Epithelial cell of esophagus (primary cell): Measurements from ENCODE around the gene SIK3.

Experiments used
- DNase-seq: peaks from one replicate; pipeline ENCODE4 v3.0.0; 2010; ENCODE audit warnings: low read depth
- H3K4me3 ChIP-seq: 2 replicates; pipeline ENCODE4 v1.5.1; 2011; ENCODE audit warnings: mild to moderate bottlenecking, low read length, control low read depth
- TF ChIP-seq, protein P1 (sequence below): IDR thresholded peaks from 2 replicates; pipeline ENCODE4 v1.5.1; 2011; ENCODE audit warnings: low read depth, mild to moderate bottlenecking, low read length, control low read depth, inconsistent platforms; ENCODE audit not compliant: insufficient read depth; ENCODE audit errors: missing control alignments

SIK3 gene

DNA sequence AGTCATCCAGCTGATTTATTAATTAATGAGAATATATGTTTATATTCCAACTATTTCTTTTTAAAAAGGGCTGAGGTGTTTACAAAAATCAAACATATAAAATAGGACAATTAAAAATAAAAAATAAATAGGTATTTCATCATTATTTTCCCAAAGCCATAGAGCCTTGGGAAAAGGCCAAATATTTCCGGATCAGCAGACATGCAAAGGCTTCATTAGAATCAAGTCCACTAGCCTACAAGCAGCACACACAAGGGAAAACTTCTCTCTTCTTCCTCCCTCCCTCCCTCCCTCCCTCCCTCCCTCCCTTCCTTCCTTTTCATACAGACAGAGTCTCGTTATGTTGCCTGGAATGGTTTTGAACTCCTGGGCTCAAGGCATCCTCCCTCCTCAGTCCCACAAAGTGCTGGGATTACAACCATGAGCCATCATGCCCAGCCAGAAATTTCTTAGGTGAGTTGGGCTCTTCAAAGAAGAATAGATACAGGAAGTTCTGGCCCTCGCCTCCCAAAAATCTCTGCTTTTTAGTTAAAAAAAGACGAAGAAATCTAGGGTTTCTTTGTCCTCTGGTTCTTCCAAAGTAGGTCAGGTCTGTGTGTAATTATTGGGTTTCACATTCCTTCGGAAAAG, 121.2 kb downstream of the SIK3 start:
- no peak for DNase-seq
- TF ChIP-seq, protein P1, sequence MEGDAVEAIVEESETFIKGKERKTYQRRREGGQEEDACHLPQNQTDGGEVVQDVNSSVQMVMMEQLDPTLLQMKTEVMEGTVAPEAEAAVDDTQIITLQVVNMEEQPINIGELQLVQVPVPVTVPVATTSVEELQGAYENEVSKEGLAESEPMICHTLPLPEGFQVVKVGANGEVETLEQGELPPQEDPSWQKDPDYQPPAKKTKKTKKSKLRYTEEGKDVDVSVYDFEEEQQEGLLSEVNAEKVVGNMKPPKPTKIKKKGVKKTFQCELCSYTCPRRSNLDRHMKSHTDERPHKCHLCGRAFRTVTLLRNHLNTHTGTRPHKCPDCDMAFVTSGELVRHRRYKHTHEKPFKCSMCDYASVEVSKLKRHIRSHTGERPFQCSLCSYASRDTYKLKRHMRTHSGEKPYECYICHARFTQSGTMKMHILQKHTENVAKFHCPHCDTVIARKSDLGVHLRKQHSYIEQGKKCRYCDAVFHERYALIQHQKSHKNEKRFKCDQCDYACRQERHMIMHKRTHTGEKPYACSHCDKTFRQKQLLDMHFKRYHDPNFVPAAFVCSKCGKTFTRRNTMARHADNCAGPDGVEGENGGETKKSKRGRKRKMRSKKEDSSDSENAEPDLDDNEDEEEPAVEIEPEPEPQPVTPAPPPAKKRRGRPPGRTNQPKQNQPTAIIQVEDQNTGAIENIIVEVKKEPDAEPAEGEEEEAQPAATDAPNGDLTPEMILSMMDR, result no peak
- no peak overlapping the region for H3K4me3 ChIP-seq

- no peak for DNase-seq
- TF ChIP-seq, protein P1, result no peak
- H3K4me3 ChIP-seq, result no peak overlapping the region
Observed at GRCh38 chr11:116975661-116976060, 122.6 kb downstream of the SIK3 start.

DNA sequence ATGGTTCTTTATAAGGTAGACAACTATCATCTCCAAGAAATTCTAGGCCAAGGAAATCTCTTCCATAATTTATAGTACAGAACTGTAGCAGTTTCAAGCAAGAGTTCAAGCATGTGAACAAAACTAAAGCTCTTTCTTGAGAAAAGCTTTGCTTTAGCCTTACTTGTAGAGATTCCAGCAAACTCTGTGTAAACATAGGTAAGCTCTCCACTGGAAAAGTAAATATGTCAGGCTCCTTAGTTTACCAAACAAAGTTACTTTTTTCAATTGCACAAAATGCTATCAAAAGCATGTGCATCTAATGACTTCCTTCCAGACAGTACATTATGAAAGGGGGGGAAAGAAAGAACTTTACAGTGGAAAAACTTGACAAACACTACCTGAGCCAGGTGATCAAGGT, 125.0 kb downstream of the SIK3 start:
- DNase-seq, result no peak
- no peak overlapping the region for H3K4me3 ChIP-seq

DNA sequence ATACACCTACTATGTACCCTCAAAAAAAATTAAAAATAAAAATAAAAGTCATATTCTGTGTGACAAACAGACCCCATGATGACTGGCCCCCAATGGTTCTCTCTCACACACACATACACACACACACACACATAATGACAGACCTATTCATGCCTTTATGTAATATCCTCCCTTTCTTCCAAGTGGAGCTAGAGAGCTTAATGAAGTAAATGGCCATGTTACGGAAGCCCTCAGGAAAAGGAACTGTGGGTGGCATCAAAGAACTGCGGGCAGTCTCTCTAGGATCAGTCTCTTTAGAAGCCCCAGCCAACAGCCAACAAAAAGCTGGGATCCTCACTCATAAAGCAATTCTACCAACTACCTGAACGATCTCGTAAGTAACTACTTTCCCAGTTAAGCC, 125.5 kb downstream of the SIK3 start:
- H3K4me3 ChIP-seq, result no peak overlapping the region
- no peak for DNase-seq
- TF ChIP-seq, protein P1, result no peak

More for the DNA sequence above, 125.0 kb downstream of the SIK3 start:
- TF ChIP-seq, protein P1, result no peak

DNA sequence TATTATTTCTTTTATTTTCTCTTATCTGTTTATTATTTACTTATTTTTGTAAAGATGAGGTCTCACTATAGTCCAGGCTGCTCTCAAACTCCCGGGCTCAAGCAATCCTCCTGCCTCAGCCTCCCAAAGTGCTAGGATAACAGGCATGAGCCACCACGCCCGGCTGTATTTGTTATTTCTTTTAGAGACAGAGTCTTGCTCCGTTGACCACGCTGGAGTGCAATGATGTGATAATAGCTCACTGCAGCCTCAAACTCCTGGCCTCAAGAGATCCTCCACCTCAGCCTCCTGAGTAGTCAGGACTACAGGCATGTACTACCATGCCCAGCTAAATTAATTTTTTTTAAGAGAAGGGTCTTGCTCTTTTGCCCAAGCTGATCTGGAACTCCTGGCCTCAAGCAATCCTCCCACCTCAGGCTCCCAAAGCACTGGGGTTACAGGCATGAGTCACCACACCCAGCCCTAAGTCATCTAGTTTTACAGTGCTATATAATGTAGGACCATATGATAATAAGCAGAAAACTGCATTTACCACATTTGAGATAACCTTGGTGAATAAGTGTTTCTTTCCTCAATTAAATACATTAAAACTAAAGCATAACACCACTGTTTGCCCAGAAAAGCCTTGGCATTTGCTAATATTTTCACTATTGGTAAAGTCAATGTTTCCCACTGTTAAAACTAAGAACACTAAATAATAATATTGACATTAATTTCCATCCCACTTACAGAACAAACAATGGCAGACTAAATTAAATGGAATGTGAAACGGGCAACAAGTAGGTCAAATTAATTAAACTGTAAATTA, 127.5 kb downstream of the SIK3 start:
- H3K4me3 ChIP-seq, result no peak overlapping the region
- TF ChIP-seq, protein P1, result no peak

DNA sequence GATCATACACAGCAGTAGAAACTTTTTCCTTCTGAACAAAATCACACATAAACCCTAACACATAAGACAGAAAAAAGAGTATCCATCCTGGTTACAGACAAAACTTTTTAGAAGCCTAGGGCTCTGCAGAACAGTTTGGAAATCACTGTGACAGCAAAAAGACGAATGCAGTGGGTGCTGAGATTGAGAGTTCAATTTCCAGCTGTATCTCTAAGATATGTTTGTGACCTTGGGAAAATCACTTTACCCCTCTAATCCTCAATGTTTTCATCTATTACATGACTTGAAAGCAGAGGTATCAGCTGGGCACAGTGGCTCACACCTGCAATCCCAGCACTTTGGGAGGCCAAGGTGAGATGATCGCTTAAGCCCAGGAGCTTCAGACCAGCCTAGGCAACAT, 128.5 kb downstream of the SIK3 start:
- no peak for DNase-seq
- TF ChIP-seq, protein P1, result no peak
- H3K4me3 ChIP-seq, result no peak overlapping the region

More for the DNA sequence above, 127.5 kb downstream of the SIK3 start:
- DNase-seq, result peak; percentile 33
